CD8-positive, alpha-beta memory T cell (primary cell): ENCODE results near the gene PPP3R1. TPM values are rescaled to one million over a fixed set of nuclear protein-coding genes. Genes with fewer than 3 reads are reported as not detected.

Experiments
- CTCF ChIA-PET: fragments of 350-600 bp; sonication (Branson Sonifier 250); formaldehyde crosslinking; loops from one replicate; lab custom pipeline; 2021; ENCODE audit warnings: antibody characterized with exemption; lab: Charles Lee
- POLR2A ChIA-PET: fragments of 350-600 bp; sonication (Branson Sonifier 250); formaldehyde crosslinking; loops from one replicate; lab custom pipeline; 2021; ENCODE audit warnings: antibody characterized with exemption; lab: Charles Lee
- DNase-seq, 5 donors: peaks; one replicate each; pipeline versions ENCODE4 v3.0.0 to v3.0.0-alpha.2; 2020 to 2022; ENCODE audit warnings: mixed read lengths in 1 of 5
- H3K27ac ChIP-seq: one replicate; pipeline ENCODE4 v1.7.0; 2013; ENCODE audit warnings: low read depth, mild to moderate bottlenecking, low read length, moderate library complexity
- H3K27me3 ChIP-seq: 2 replicates; pipeline ENCODE4 v1.7.0; 2013; ENCODE audit warnings: low read length, mild to moderate bottlenecking; ENCODE audit not compliant: insufficient read depth, poor library complexity, severe bottlenecking
- H3K36me3 ChIP-seq: 2 replicates; pipeline ENCODE4 v1.7.0; 2013; ENCODE audit warnings: mild to moderate bottlenecking, low read length, moderate library complexity; ENCODE audit not compliant: insufficient read depth
- H3K4me1 ChIP-seq: 2 replicates; pipeline ENCODE4 v1.7.0; 2013; ENCODE audit warnings: mild to moderate bottlenecking, low read length, moderate library complexity; ENCODE audit not compliant: insufficient read depth
- H3K4me3 ChIP-seq: 2 replicates; pipeline ENCODE4 v1.7.0; 2013; ENCODE audit warnings: mild to moderate bottlenecking, low read length
- H3K9me3 ChIP-seq: 2 replicates; pipeline ENCODE4 v1.7.0; 2013; ENCODE audit warnings: mild to moderate bottlenecking, low read length
- H3K27ac Mint-ChIP-seq, 8 donors: one replicate each; pipeline ENCODE4 v1.8.0; 2020 to 2021; ENCODE audit warnings: mixed read lengths in 8 of 8, mild to moderate bottlenecking in 6 of 8, inconsistent platforms in 3 of 8, moderate library complexity in 3 of 8
- H3K27me3 Mint-ChIP-seq, 2 donors: one replicate each; pipeline ENCODE4 v1.8.0; 2020 to 2021; ENCODE audit warnings: mixed read lengths in 2 of 2, mild to moderate bottlenecking in 1 of 2, moderate library complexity in 1 of 2
- H3K36me3 Mint-ChIP-seq, 3 donors: one replicate each; pipeline ENCODE4 v1.8.0; 2020 to 2021; ENCODE audit warnings: mixed read lengths in 3 of 3, inconsistent platforms in 1 of 3, mild to moderate bottlenecking in 1 of 3
- H3K4me1 Mint-ChIP-seq, 3 donors: one replicate each; pipeline ENCODE4 v1.8.0; 2020 to 2021; ENCODE audit warnings: mixed read lengths in 3 of 3, inconsistent platforms in 1 of 3, mild to moderate bottlenecking in 1 of 3
- H3K4me3 Mint-ChIP-seq, 7 donors: one replicate each; pipeline ENCODE4 v1.8.0; 2020 to 2021; ENCODE audit warnings: mixed read lengths in 7 of 7, mild to moderate bottlenecking in 6 of 7, moderate library complexity in 4 of 7, inconsistent platforms in 2 of 7
- H3K9me3 Mint-ChIP-seq, 5 donors: one replicate each; pipeline ENCODE4 v1.8.0; 2020 to 2022; ENCODE audit warnings: mixed read lengths in 5 of 5, mild to moderate bottlenecking in 3 of 5, moderate library complexity in 2 of 5, inconsistent platforms in 1 of 5
- polyA plus RNA-seq: library from polyadenylated mRNA; unstranded; fragments of 300-500 nt; fragmentation: Illumina TruSeq; gene quantifications from one replicate; pipeline ENCODE4 v1.2.3, GENCODE V29; 2021
- total RNA-seq, 2 experiments: library from RNA; stranded (reverse); gene quantifications; one replicate each; pipeline ENCODE4 v1.2.3, GENCODE V29; 2021

Gene PPP3R1
- total and polyA plus RNA-seq, 3 experiments from 2014 or later: 4.2 to 86.1 (median 85.0) TPM

GRCh38 chr2:68216454-68217310, 35.6 kb downstream of the PPP3R1 start:
- Histone ChIP-seq H3K27ac (no peak overlapping the region), H3K4me1 (peaks cover 43% of the 10 kb centered on the region), H3K4me3 (no peak overlapping the region), H3K27me3 (no peaks in the 10 kb centered on the region), H3K9me3 (no peaks in the 10 kb centered on the region), H3K36me3 (peaks cover 8% of the 10 kb centered on the region)
- H3K27ac Mint-ChIP-seq: peak overlapping the region in 4 of 8 donors; percentile 2 to 88 (median 37)
- POLR2A ChIA-PET: no interaction called here
- CTCF ChIA-PET: no interaction called here
- peak overlapping the region in 2 of 7 donors; percentile 21 to 30 for H3K4me3 Mint-ChIP-seq
- no peak for DNase-seq
- no peaks in the 10 kb centered on the region for H3K27me3 Mint-ChIP-seq
- peaks cover 3 to 41% (median 5%) of the 10 kb centered on the region in 3 donors for H3K36me3 Mint-ChIP-seq
- no peaks in the 10 kb centered on the region for H3K9me3 Mint-ChIP-seq
- peaks cover 80 to 95% (median 92%) of the 10 kb centered on the region in 3 donors for H3K4me1 Mint-ChIP-seq

- no peak for DNase-seq
- Histone ChIP-seq H3K36me3 (peaks cover 8% of the 10 kb centered on the region), H3K9me3 (no peaks in the 10 kb centered on the region), H3K27ac (no peak overlapping the region), H3K27me3 (no peaks in the 10 kb centered on the region), H3K4me1 (peaks cover 27% of the 10 kb centered on the region), H3K4me3 (no peak overlapping the region)
- H3K36me3 Mint-ChIP-seq: peaks cover 7 to 50% (median 7%) of the 10 kb centered on the region in 3 donors
- H3K27me3 Mint-ChIP-seq: no peaks in the 10 kb centered on the region
- H3K27ac Mint-ChIP-seq: peak overlapping the region; percentile 6 to 67 (median 28)
- no peak overlapping the region for H3K4me3 Mint-ChIP-seq
- H3K9me3 Mint-ChIP-seq: no peaks in the 10 kb centered on the region
- CTCF ChIA-PET: interaction anchor here (1.1 kb wide), 1 partner anchor 92 kb away, joined by 3 read pairs; no protein-coding TSS in a partner anchor
- POLR2A ChIA-PET: no interaction called here
- H3K4me1 Mint-ChIP-seq: peaks cover 71 to 88% (median 85%) of the 10 kb centered on the region in 3 donors
These were observed 38.0 kb downstream of the PPP3R1 start for GRCh38 chr2:68214381-68214780.

DNA sequence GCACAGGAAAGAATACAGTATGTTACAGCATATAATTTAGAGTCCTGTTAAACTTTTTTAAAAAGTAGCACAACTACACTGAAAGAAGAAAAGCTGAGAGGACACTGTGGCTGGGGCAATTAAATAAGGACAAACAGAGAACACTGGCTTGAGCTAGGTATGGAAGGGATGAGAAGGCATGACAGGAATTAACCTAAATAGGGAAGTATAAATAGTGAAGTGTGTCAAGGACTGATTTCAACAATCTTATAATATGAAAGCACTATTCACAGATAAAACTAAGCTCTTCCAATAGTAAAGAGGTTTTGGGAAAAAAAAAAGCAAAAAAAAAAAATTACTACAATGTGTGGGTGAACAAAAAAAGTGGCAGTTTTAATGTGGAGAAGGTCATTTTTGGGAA, 45.5 kb downstream of the PPP3R1 start:
- H3K4me1 ChIP-seq: peaks cover 49% of the 10 kb centered on the region
- H3K9me3 Mint-ChIP-seq: no peaks in the 10 kb centered on the region
- peaks cover 3 to 35% (median 9%) of the 10 kb centered on the region in 3 donors for H3K36me3 Mint-ChIP-seq
- ChIA-PET POLR2A (no interaction called here), CTCF (interaction anchor here (1.0 to 2.4 kb wide), 2 partner anchors 11 to 45 kb away, joined by 4 to 11 read pairs; no protein-coding TSS in a partner anchor)
- no peak overlapping the region for H3K4me3 ChIP-seq
- no peak overlapping the region for H3K27ac ChIP-seq
- H3K36me3 ChIP-seq: no peaks in the 10 kb centered on the region
- peaks cover 59 to 85% (median 79%) of the 10 kb centered on the region in 3 donors for H3K4me1 Mint-ChIP-seq
- H3K27me3 Mint-ChIP-seq: no peaks in the 10 kb centered on the region
- no peak for DNase-seq
- peak overlapping the region in 3 of 7 donors; percentile 1 to 48 (median 23) for H3K4me3 Mint-ChIP-seq
- no peaks in the 10 kb centered on the region for H3K27me3 ChIP-seq
- peak overlapping the region; percentile 6 to 67 (median 38) for H3K27ac Mint-ChIP-seq
- no peaks in the 10 kb centered on the region for H3K9me3 ChIP-seq

DNA sequence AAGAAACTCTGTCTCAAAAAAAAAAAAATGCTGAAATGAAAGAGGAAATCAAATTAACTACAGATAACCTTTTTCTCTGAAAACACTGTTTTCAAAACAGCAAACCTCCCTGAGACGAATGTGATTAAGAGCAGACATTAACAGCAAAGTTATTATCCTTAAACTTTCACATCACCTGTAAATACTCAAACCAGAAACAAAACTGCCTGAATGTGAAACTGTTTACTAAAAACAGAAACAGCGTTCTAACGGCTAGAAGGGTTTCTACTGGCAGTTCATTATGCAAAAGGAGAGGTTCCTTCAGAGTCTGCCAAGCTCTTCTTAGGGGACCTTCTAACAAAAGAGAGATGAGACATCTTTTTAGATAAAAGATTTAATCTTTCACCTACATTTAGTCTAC, 48.7 kb downstream of the PPP3R1 start:
- Histone ChIP-seq H3K36me3 (no peaks in the 10 kb centered on the region), H3K27me3 (no peaks in the 10 kb centered on the region), H3K4me1 (peaks cover 64% of the 10 kb centered on the region), H3K4me3 (peak overlapping the region; percentile 15), H3K9me3 (no peaks in the 10 kb centered on the region), H3K27ac (peak overlapping the region; percentile 48)
- peak overlapping the region; percentile 55 to 91 (median 86) for H3K27ac Mint-ChIP-seq
- no peak for DNase-seq
- H3K4me3 Mint-ChIP-seq: peak overlapping the region; percentile 48 to 79 (median 72)
- ChIA-PET CTCF (no interaction called here), POLR2A (no interaction called here)
- H3K4me1 Mint-ChIP-seq: peaks cover 70 to 90% (median 89%) of the 10 kb centered on the region in 3 donors
- no peaks in the 10 kb centered on the region for H3K9me3 Mint-ChIP-seq
- no peaks in the 10 kb centered on the region for H3K27me3 Mint-ChIP-seq
- peaks cover 0 to 19% (median 5%) of the 10 kb centered on the region in 3 donors for H3K36me3 Mint-ChIP-seq

- Mint-ChIP-seq H3K4me3 (peak overlapping the region in 1 of 7 donors; percentile 24), H3K4me1 (peaks cover 57 to 77% (median 74%) of the 10 kb centered on the region in 3 donors), H3K9me3 (no peaks in the 10 kb centered on the region), H3K27ac (peak overlapping the region in 5 of 8 donors; percentile 22 to 75 (median 53)), H3K36me3 (peaks cover 0 to 10% (median 5%) of the 10 kb centered on the region in 3 donors), H3K27me3 (no peaks in the 10 kb centered on the region)
- no peaks in the 10 kb centered on the region for H3K27me3 ChIP-seq
- H3K4me3 ChIP-seq: no peak overlapping the region
- H3K27ac ChIP-seq: no peak overlapping the region
- H3K9me3 ChIP-seq: no peaks in the 10 kb centered on the region
- CTCF ChIA-PET: interaction anchor here (0.9 kb wide), 1 partner anchor 25 kb away, joined by 4 read pairs; no protein-coding TSS in a partner anchor
- DNase-seq: no peak
- POLR2A ChIA-PET: no interaction called here
- H3K36me3 ChIP-seq: no peaks in the 10 kb centered on the region
- H3K4me1 ChIP-seq: peaks cover 44% of the 10 kb centered on the region
These were observed 52.1 kb downstream of the PPP3R1 start for GRCh38 chr2:68200157-68200787.

- Mint-ChIP-seq H3K9me3 (no peaks in the 10 kb centered on the region), H3K27me3 (no peaks in the 10 kb centered on the region), H3K36me3 (peaks cover 0 to 4% (median 1%) of the 10 kb centered on the region in 3 donors), H3K4me3 (no peak overlapping the region), H3K4me1 (peaks cover 47 to 76% (median 71%) of the 10 kb centered on the region in 3 donors), H3K27ac (peak overlapping the region in 6 of 8 donors; percentile 12 to 71 (median 36))
- peaks cover 24% of the 10 kb centered on the region for H3K4me1 ChIP-seq
- H3K9me3 ChIP-seq: no peaks in the 10 kb centered on the region
- peak; percentile 25 to 69 (median 44) for DNase-seq
- H3K27ac ChIP-seq: no peak overlapping the region
- ChIA-PET CTCF (interaction anchor here (0.7 to 3.7 kb wide), 22 partner anchors 11 to 252 kb away, joined by 3 to 19 read pairs (median 4); partner anchors contain the start of genes PNO1 and PPP3R1), POLR2A (no interaction called here)
- no peaks in the 10 kb centered on the region for H3K36me3 ChIP-seq
- H3K27me3 ChIP-seq: no peaks in the 10 kb centered on the region
- H3K4me3 ChIP-seq: no peak overlapping the region
These were observed 56.1 kb downstream of the PPP3R1 start for GRCh38 chr2:68196120-68196716.

- DNase-seq: no peak
- ChIA-PET POLR2A (interaction anchor here (0.7 kb wide), 1 partner anchor 178 kb away, joined by 5 read pairs; no protein-coding TSS in a partner anchor), CTCF (interaction anchor here (1.0 to 3.7 kb wide), 9 partner anchors 9 to 246 kb away, joined by 3 to 19 read pairs (median 6); no protein-coding TSS in a partner anchor)
- Mint-ChIP-seq H3K36me3 (peaks cover 0 to 4% (median 1%) of the 10 kb centered on the region in 3 donors), H3K4me3 (no peak overlapping the region), H3K4me1 (peaks cover 47 to 76% (median 71%) of the 10 kb centered on the region in 3 donors), H3K27me3 (no peaks in the 10 kb centered on the region), H3K27ac (peak overlapping the region in 3 of 8 donors; percentile 3 to 57 (median 8)), H3K9me3 (no peaks in the 10 kb centered on the region)
- Histone ChIP-seq H3K27me3 (no peaks in the 10 kb centered on the region), H3K4me1 (peaks cover 19% of the 10 kb centered on the region), H3K9me3 (no peaks in the 10 kb centered on the region), H3K4me3 (no peak overlapping the region), H3K36me3 (no peaks in the 10 kb centered on the region), H3K27ac (no peak overlapping the region)
These were observed 57.2 kb downstream of the PPP3R1 start for GRCh38 chr2:68195096-68195495.
